Neural cell (in vitro differentiated cells): ENCODE measurements around the gene FOXD2. TPM values are rescaled to one million over a fixed set of nuclear protein-coding genes. Genes with fewer than 3 reads are reported as not detected.

Experiments used
- H2AFZ ChIP-seq: fragments of 200-600, 300-800 bp; sonication (generic), shearing (Covaris generic); 2 replicates; pipeline ENCODE4 v1.6.0; 2014; ENCODE audit warnings: low read depth, mild to moderate bottlenecking, antibody characterized with exemption, low read length, moderate library complexity
- H3F3A ChIP-seq: fragments of 200-600 bp; shearing (Covaris generic); 2 replicates; pipeline ENCODE4 v1.6.1; 2016; ENCODE audit warnings: mild to moderate bottlenecking, moderate library complexity, mixed read lengths, antibody characterized with exemption, low read length; ENCODE audit not compliant: insufficient read depth, poor library complexity, severe bottlenecking
- H3K27ac ChIP-seq: fragments of 200-600, 300-800 bp; sonication (generic), shearing (Covaris generic); 2 replicates; pipeline ENCODE4 v1.5.1; 2014; ENCODE audit warnings: mild to moderate bottlenecking, low read length, moderate library complexity
- H3K27me3 ChIP-seq: fragments of 300-800, 200-600 bp; sonication (generic), shearing (Covaris generic); 2 replicates; pipeline ENCODE4 v1.6.0; 2014; ENCODE audit warnings: mild to moderate bottlenecking, low read depth, low read length, moderate library complexity; ENCODE audit not compliant: insufficient read depth
- H3K36me3 ChIP-seq: fragments of 300-800, 200-600 bp; sonication (generic), shearing (Covaris generic); 2 replicates; pipeline ENCODE4 v1.5.1; 2014; ENCODE audit warnings: mild to moderate bottlenecking, antibody characterized with exemption, low read length, moderate library complexity; ENCODE audit not compliant: insufficient read depth
- H3K4me2 ChIP-seq: fragments of 300-800, 200-600 bp; sonication (generic), shearing (Covaris generic); 2 replicates; pipeline ENCODE4 v1.6.0; 2014; ENCODE audit warnings: mild to moderate bottlenecking, low read length
- H3K4me3 ChIP-seq: fragments of 300-800, 200-600 bp; sonication (generic), shearing (Covaris generic); 2 replicates; pipeline ENCODE4 v1.5.1; 2014; ENCODE audit warnings: mild to moderate bottlenecking, low read length, moderate library complexity
- H3K79me2 ChIP-seq: fragments of 200-600 bp; shearing (Covaris generic); replicated peaks from 2 replicates; pipeline ENCODE4 v1.6.0; 2014; ENCODE audit warnings: mild to moderate bottlenecking, low read length, moderate library complexity; ENCODE audit not compliant: insufficient read depth
- H3K9ac ChIP-seq: fragments of 300-800, 200-600 bp; sonication (generic), shearing (Covaris generic); 2 replicates; pipeline ENCODE4 v1.6.1; 2016; ENCODE audit warnings: mild to moderate bottlenecking, low read length, mixed read lengths
- H3K9me2 ChIP-seq: fragments of 200-600 bp; shearing (Covaris generic); 2 replicates; pipeline ENCODE4 v1.6.1; 2016; ENCODE audit warnings: mild to moderate bottlenecking, low read length, mixed read lengths; ENCODE audit not compliant: insufficient read depth
- H3K9me3 ChIP-seq: fragments of 200-600, 300-800 bp; sonication (generic), shearing (Covaris generic); 2 replicates; pipeline ENCODE4 v1.6.1; 2016; ENCODE audit warnings: mild to moderate bottlenecking, mixed run types, low read length, moderate library complexity, mixed read lengths
- H4K20me1 ChIP-seq: fragments of 200-600 bp; shearing (Covaris generic); 2 replicates; pipeline ENCODE4 v1.6.1; 2016; ENCODE audit warnings: mild to moderate bottlenecking, mixed run types; ENCODE audit not compliant: insufficient read depth
- CTCF ChIP-seq: fragments of 450-650 bp; IDR thresholded peaks from 2 replicates; pipeline ENCODE4 v1.5.1; 2014; ENCODE audit warnings: antibody characterized with exemption, mild to moderate bottlenecking, moderate library complexity; ENCODE audit not compliant: poor library complexity, severe bottlenecking
- EP300 ChIP-seq: fragments of 450-650 bp; conservative IDR thresholded peaks from 2 replicates; pipeline ENCODE4 v1.6.1; 2014; ENCODE audit warnings: antibody characterized with exemption, mild to moderate bottlenecking, moderate library complexity; ENCODE audit not compliant: poor library complexity, severe bottlenecking
- EZH2 ChIP-seq: fragments of 200-600, 300-800 bp; shearing (Covaris generic), sonication (generic); IDR thresholded peaks from 2 replicates; pipeline ENCODE4 v1.6.1; 2014; ENCODE audit warnings: antibody characterized with exemption, low read length, borderline replicate concordance, mild to moderate bottlenecking; ENCODE audit not compliant: insufficient read depth, poor library complexity, severe bottlenecking
- MXI1 ChIP-seq: fragments of 450-650 bp; conservative IDR thresholded peaks from 2 replicates; pipeline ENCODE4 v1.6.1; 2014; ENCODE audit warnings: antibody characterized with exemption, mild to moderate bottlenecking; ENCODE audit not compliant: poor library complexity, severe bottlenecking
- POLR2AphosphoS5 ChIP-seq: IDR thresholded peaks from 2 replicates; pipeline ENCODE4 v1.6.1; 2012
- RAD21 ChIP-seq: fragments of 450-650 bp; conservative IDR thresholded peaks from 2 replicates; pipeline ENCODE4 v1.6.1; 2014; ENCODE audit warnings: antibody characterized with exemption, mild to moderate bottlenecking, moderate library complexity
- REST ChIP-seq: IDR thresholded peaks from 2 replicates; pipeline ENCODE4 v1.6.1; 2012; ENCODE audit warnings: borderline replicate concordance
- SMC3 ChIP-seq: fragments of 450-650 bp; conservative IDR thresholded peaks from 2 replicates; pipeline ENCODE4 v1.6.1; 2014; ENCODE audit warnings: antibody characterized with exemption, mild to moderate bottlenecking, moderate library complexity; ENCODE audit not compliant: poor library complexity
- TAF1 ChIP-seq: IDR thresholded peaks from 2 replicates; pipeline ENCODE4 v1.6.1; 2012; ENCODE audit warnings: low read depth
- polyA plus RNA-seq: library from polyadenylated mRNA; depleted of rRNA; stranded (reverse); fragments of >200 nt; gene quantifications from 2 replicates; pipeline ENCODE4 v1.2.3, GENCODE V29; 2014

Gene FOXD2
- polyA plus RNA-seq, 1 donor from 2014 or later: not detected

- H3K79me2 ChIP-seq: no peaks in the 10 kb centered on the region
- TF ChIP-seq REST: no peak
- TF ChIP-seq CTCF: no peak
- no peak for TF ChIP-seq MXI1
- no peak for TF ChIP-seq TAF1
- no peak for TF ChIP-seq EP300
- TF ChIP-seq EZH2: no peak
- no peak for TF ChIP-seq POLR2AphosphoS5
- TF ChIP-seq RAD21: no peak
- no peak for TF ChIP-seq SMC3
- no peaks in the 10 kb centered on the region for H4K20me1 ChIP-seq
- no peaks in the 10 kb centered on the region for H3F3A ChIP-seq
- no peak overlapping the region for H2AFZ ChIP-seq
- H3K4me2 ChIP-seq: no peak overlapping the region
- no peak overlapping the region for H3K27ac ChIP-seq
- H3K27me3 ChIP-seq: no peaks in the 10 kb centered on the region
- no peaks in the 10 kb centered on the region for H3K9me2 ChIP-seq
- no peak overlapping the region for H3K4me3 ChIP-seq
- H3K9ac ChIP-seq: no peak overlapping the region
- no peaks in the 10 kb centered on the region for H3K36me3 ChIP-seq
- H3K9me3 ChIP-seq: no peaks in the 10 kb centered on the region
Measured at GRCh38 chr1:47479664-47480063, 41.8 kb downstream of the FOXD2 start.

- Histone ChIP-seq H3F3A (no peaks in the 10 kb centered on the region), H3K79me2 (no peaks in the 10 kb centered on the region), H3K9me3 (no peaks in the 10 kb centered on the region), H3K27me3 (no peaks in the 10 kb centered on the region), H3K9ac (no peak overlapping the region), H4K20me1 (no peaks in the 10 kb centered on the region), H3K27ac (no peak overlapping the region), H3K4me3 (no peak overlapping the region), H3K36me3 (no peaks in the 10 kb centered on the region), H3K9me2 (no peaks in the 10 kb centered on the region), H3K4me2 (no peak overlapping the region), H2AFZ (no peak overlapping the region)
- TF ChIP-seq POLR2AphosphoS5 (no peak), EP300 (no peak), MXI1 (no peak), TAF1 (no peak), SMC3 (no peak), REST (no peak), EZH2 (no peak), RAD21 (no peak), CTCF (no peak)
Measured at GRCh38 chr1:47481936-47482335, 44.1 kb downstream of the FOXD2 start.
